Caco-2 (cell line): ENCODE results near the gene SBSN. TPM values are rescaled to one million over a fixed set of nuclear protein-coding genes. Genes with fewer than 3 reads are reported as not detected.

ENCODE experiments used
- BruUV-seq: library from RNA; stranded (reverse); fragments of 400-500 nt; replicated peaks from 2 replicates; lab custom pipeline; 2021; lab: Mats Ljungman, UMichigan
- CTCF ChIA-PET: fragments of 300-600 bp; sonication (Branson Sonifier 250); formaldehyde crosslinking; loops from one replicate; lab custom pipeline; 2022; ENCODE audit warnings: antibody characterized with exemption; lab: Charles Lee
- POLR2A ChIA-PET: fragments of 300-600 bp; sonication (Branson Sonifier 250); formaldehyde crosslinking; loops from one replicate; lab custom pipeline; 2022; ENCODE audit warnings: antibody characterized with exemption; lab: Charles Lee
- DNase-seq, 2 experiments: peaks; one replicate each; pipeline versions ENCODE4 v3.0.0 to v3.0.0-alpha.2; 2020 to 2022
- H3K27me3 ChIP-seq: replicated peaks from 2 replicates; pipeline ENCODE4 v1.6.0; 2011; ENCODE audit warnings: low read length; ENCODE audit not compliant: control insufficient read depth, insufficient read depth
- H3K36me3 ChIP-seq: 2 replicates; pipeline ENCODE4 v1.5.1; 2011; ENCODE audit warnings: low read length; ENCODE audit not compliant: control insufficient read depth, insufficient read depth
- H3K4me1 ChIP-seq: fragments of 250-450 bp; sonication (Bioruptor Pico); 2 replicates; pipeline ENCODE4 v1.5.1; 2020; ENCODE audit warnings: mild to moderate bottlenecking
- H3K4me3 ChIP-seq: 2 replicates; pipeline ENCODE4 v1.5.1; 2011; ENCODE audit warnings: low read depth, mild to moderate bottlenecking, control low read depth, low read length
- H3K9me3 ChIP-seq: fragments of 250-450 bp; sonication (Bioruptor Pico); 2 replicates; pipeline ENCODE4 v1.5.1; 2020; ENCODE audit warnings: mild to moderate bottlenecking, moderate library complexity
- H3K27ac Mint-ChIP-seq: one replicate; pipeline ENCODE4 v1.8.0; 2022; ENCODE audit warnings: mixed read lengths; ENCODE audit not compliant: unreplicated experiment
- H3K27me3 Mint-ChIP-seq: one replicate; pipeline ENCODE4 v1.8.0; 2022; ENCODE audit warnings: mixed read lengths; ENCODE audit not compliant: insufficient read depth, unreplicated experiment
- H3K36me3 Mint-ChIP-seq: one replicate; pipeline ENCODE4 v1.8.0; 2022; ENCODE audit warnings: mild to moderate bottlenecking, mixed read lengths; ENCODE audit not compliant: insufficient read depth, unreplicated experiment
- H3K4me1 Mint-ChIP-seq: one replicate; pipeline ENCODE4 v1.8.0; 2022; ENCODE audit warnings: low read depth, mixed read lengths; ENCODE audit not compliant: unreplicated experiment
- H3K4me3 Mint-ChIP-seq: one replicate; pipeline ENCODE4 v1.8.0; 2022; ENCODE audit warnings: mild to moderate bottlenecking, moderate library complexity, mixed read lengths; ENCODE audit not compliant: unreplicated experiment
- H3K9me3 Mint-ChIP-seq: one replicate; pipeline ENCODE4 v1.8.0; 2022; ENCODE audit warnings: mixed read lengths; ENCODE audit not compliant: unreplicated experiment
- intact Hi-C: fragments of 100-400 bp; cut with micrococcal nuclease; formaldehyde crosslinking; loops from one replicate; pipeline ENCODE4 v1.10.0; 2022; ENCODE audit not compliant: unreplicated experiment
- total RNA-seq: library from RNA; stranded (reverse); gene quantifications from 2 replicates; pipeline ENCODE4 v1.2.3, GENCODE V29; 2022
- TF ChIP-seq, protein P1 (sequence below), 2 experiments: fragments of 200-600 bp in 1 of 2; IDR thresholded peaks; 1 replicate in 1 of 2; 2 replicates in 1 of 2; pipeline versions ENCODE4 v1.5.1 to v1.8.0; 2011 to 2022; ENCODE audit warnings: antibody characterized with exemption in 1 of 2, control low read depth in 1 of 2, inconsistent platforms in 1 of 2, low read depth in 1 of 2, low read length in 1 of 2, mild to moderate bottlenecking in 1 of 2, moderate library complexity in 1 of 2; ENCODE audit not compliant: insufficient read depth in 1 of 2, severe bottlenecking in 1 of 2, unreplicated experiment in 1 of 2

SBSN gene
- total RNA-seq, 1 experiment from 2014 or later, result not detected

GRCh38 chr19:35509861-35510625 is 18.1 kb downstream of the SBSN start:
- Mint-ChIP-seq H3K4me1 (peaks cover 6% of the 10 kb centered on the region), H3K27ac (peak overlapping the region; percentile 99), H3K27me3 (no peaks in the 10 kb centered on the region), H3K9me3 (no peaks in the 10 kb centered on the region), H3K4me3 (peak overlapping the region; percentile 99), H3K36me3 (peaks cover 46% of the 10 kb centered on the region)
- Histone ChIP-seq H3K36me3 (peaks cover 6% of the 10 kb centered on the region), H3K27me3 (no peaks in the 10 kb centered on the region), H3K4me3 (peak overlapping the region; percentile 69), H3K9me3 (no peaks in the 10 kb centered on the region), H3K4me1 (peaks cover 11% of the 10 kb centered on the region)
- ChIA-PET POLR2A (interaction anchor here (0.5 to 1.1 kb wide), 14 partner anchors 8 to 238 kb away, joined by 3 to 9 read pairs (median 4); partner anchors contain the start of genes COX6B1, HAUS5 and LIN37), CTCF (interaction anchor here (0.6 to 1.2 kb wide), 24 partner anchors 11 to 360 kb away, joined by 3 to 6 read pairs (median 4); partner anchors contain the start of genes COX6B1, HAUS5, PSENEN and U2AF1L4)
- DNase-seq, result peak; percentile 94 to 98
- TF ChIP-seq, protein P1, sequence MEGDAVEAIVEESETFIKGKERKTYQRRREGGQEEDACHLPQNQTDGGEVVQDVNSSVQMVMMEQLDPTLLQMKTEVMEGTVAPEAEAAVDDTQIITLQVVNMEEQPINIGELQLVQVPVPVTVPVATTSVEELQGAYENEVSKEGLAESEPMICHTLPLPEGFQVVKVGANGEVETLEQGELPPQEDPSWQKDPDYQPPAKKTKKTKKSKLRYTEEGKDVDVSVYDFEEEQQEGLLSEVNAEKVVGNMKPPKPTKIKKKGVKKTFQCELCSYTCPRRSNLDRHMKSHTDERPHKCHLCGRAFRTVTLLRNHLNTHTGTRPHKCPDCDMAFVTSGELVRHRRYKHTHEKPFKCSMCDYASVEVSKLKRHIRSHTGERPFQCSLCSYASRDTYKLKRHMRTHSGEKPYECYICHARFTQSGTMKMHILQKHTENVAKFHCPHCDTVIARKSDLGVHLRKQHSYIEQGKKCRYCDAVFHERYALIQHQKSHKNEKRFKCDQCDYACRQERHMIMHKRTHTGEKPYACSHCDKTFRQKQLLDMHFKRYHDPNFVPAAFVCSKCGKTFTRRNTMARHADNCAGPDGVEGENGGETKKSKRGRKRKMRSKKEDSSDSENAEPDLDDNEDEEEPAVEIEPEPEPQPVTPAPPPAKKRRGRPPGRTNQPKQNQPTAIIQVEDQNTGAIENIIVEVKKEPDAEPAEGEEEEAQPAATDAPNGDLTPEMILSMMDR (IDR thresholded peaks at IDR 0.05; ENCODE audit: insufficient read depth in 1 of 2, low read depth in 1 of 2, low read length in 1 of 2, severe bottlenecking in 1 of 2, unreplicated experiment in 1 of 2), result peak; percentile 97 to 98
- TSS peak; percentile 74 for BruUV-seq
- intact Hi-C loops, result loop anchor here (1.0 to 2.0 kb wide), 2 partner anchors 35 to 207 kb away; partner anchors contain the start of gene TMEM147

DNA sequence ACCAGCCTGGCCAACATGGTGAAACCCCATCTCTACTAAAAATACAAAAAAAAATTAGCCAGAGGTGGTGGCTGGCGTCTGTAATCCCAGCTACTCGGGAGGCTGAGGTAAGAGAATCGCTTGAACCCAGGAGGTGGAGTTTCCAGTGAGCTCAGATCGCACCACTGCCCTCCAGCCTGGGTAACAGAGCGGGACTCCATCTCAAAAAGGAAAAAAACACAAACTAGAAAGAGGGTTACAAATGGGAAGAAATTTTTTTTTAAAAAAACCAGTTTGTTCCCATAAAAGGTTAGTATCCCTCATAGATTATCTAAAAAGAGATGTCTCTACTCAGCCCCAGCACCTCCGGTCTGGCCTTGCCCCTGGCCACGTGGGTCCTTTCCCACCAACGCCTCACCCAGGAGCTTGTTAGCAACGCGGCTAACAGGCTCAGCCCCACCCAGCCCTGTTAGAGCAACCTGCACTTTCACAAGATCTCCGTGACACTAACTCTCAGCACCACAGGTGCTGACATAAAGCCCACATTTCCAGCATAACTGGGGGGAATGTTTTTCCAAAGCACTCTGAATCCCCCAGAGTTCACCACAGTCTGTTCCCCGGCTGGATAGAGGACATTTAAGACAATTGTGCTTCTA is 19.0 kb downstream of the SBSN start:
- DNase-seq, result peak; percentile 84 to 89

More for the DNA sequence above, 19.0 kb downstream of the SBSN start:
- no peaks in the 10 kb centered on the region for H3K27me3 ChIP-seq
- Mint-ChIP-seq H3K36me3 (peaks cover 53% of the 10 kb centered on the region), H3K4me1 (peaks cover 7% of the 10 kb centered on the region), H3K9me3 (no peaks in the 10 kb centered on the region), H3K27me3 (no peaks in the 10 kb centered on the region), H3K27ac (peak overlapping the region; percentile 99), H3K4me3 (peak overlapping the region; percentile 99)
- H3K4me3 ChIP-seq, result peak overlapping the region; percentile 69
- CTCF ChIA-PET, result interaction anchor here (0.8 to 1.3 kb wide), 3 partner anchors 11 to 23 kb away, joined by 3 to 6 read pairs (median 6); no protein-coding TSS in a partner anchor
- H3K36me3 ChIP-seq, result peaks cover 6% of the 10 kb centered on the region
- no TSS peak for BruUV-seq
- POLR2A ChIA-PET, result interaction anchor here (0.6 to 1.0 kb wide), 6 partner anchors 50 to 239 kb away, joined by 3 to 7 read pairs (median 4); partner anchors contain the start of genes COX6B1 and LIN37
- peaks cover 11% of the 10 kb centered on the region for H3K4me1 ChIP-seq
- TF ChIP-seq, protein P1 (IDR thresholded peaks at IDR 0.05; ENCODE audit: insufficient read depth in 1 of 2, low read depth in 1 of 2, low read length in 1 of 2, severe bottlenecking in 1 of 2, unreplicated experiment in 1 of 2), result no peak
- H3K9me3 ChIP-seq, result no peaks in the 10 kb centered on the region
- intact Hi-C loops, result no loop called here
